H1 (cell line): ENCODE measurements around the gene EOLA1. TPM values are rescaled to one million over a fixed set of nuclear protein-coding genes. Genes with fewer than 3 reads are reported as not detected.

Source experiments
- CBX5 ChIP-seq: fragments of 300-800, 300-1000 bp; sonication (generic); IDR thresholded peaks from 2 replicates; pipeline ENCODE4 v1.7.1; 2016; ENCODE audit warnings: antibody characterized with exemption, low read length, low read depth
- CHD7 ChIP-seq: fragments of 300-600 bp; sonication (generic); IDR thresholded peaks from 2 replicates; pipeline ENCODE4 v1.7.1; 2012; ENCODE audit warnings: low read length, moderate library complexity, mild to moderate bottlenecking, inconsistent platforms; ENCODE audit not compliant: insufficient replicate concordance
- EGR1 ChIP-seq: IDR thresholded peaks from 2 replicates; pipeline ENCODE4 v1.6.1; 2011; ENCODE audit warnings: low read depth, low read length, borderline replicate concordance
- polyA plus RNA-seq, 7 experiments: library from polyadenylated mRNA; depleted of rRNA in 3 of 7; stranded (reverse) in 5 of 7; unstranded in 2 of 7; fragments of >200 nt in 5 of 7; fragments of 200-250 nt in 2 of 7; gene quantifications; 1 replicate in 5 of 7; 2 replicates in 1 of 7; 4 replicates in 1 of 7; pipeline versions ENCODE4 v1.2.1 to v1.2.3, GENCODE V29; 2011 to 2013; ENCODE audit warnings: missing spikeins in 2 of 7, mixed read lengths in 2 of 7
- total RNA-seq: library from RNA; stranded (reverse); fragmentation: NEBNext Ultra II Directional; extraction: Animal tissue kit (Norgen Biotek cat#: 25700); gene quantifications from 2 replicates; pipeline ENCODE4 v1.2.1, GENCODE V29; 2021
- TF ChIP-seq, protein P1 (sequence below): IDR thresholded peaks from 2 replicates; pipeline ENCODE4 v1.6.1; 2012; ENCODE audit warnings: low read length, inconsistent platforms

The EOLA1 gene
- total and polyA plus RNA-seq, 2 of the 8 experiments (the other 6 are each of a cell fraction or from before 2014, with no cell fraction given): 5.4 to 7.6 TPM

GRCh38 chrX:149567621-149568417 lies 27.0 kb downstream of the EOLA1 start (continued):
- TF ChIP-seq CHD7 (no peak), EGR1 (no peak), CBX5 (no peak)
- TF ChIP-seq, protein P1, sequence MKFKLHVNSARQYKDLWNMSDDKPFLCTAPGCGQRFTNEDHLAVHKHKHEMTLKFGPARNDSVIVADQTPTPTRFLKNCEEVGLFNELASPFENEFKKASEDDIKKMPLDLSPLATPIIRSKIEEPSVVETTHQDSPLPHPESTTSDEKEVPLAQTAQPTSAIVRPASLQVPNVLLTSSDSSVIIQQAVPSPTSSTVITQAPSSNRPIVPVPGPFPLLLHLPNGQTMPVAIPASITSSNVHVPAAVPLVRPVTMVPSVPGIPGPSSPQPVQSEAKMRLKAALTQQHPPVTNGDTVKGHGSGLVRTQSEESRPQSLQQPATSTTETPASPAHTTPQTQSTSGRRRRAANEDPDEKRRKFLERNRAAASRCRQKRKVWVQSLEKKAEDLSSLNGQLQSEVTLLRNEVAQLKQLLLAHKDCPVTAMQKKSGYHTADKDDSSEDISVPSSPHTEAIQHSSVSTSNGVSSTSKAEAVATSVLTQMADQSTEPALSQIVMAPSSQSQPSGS: no peak
